ENCODE data around the gene SWAP70.

Gene SWAP70

GRCh38 chr11:9639099-9639498 lies 24.8 kb upstream of the SWAP70 start:
- no peaks in the 10 kb centered on the region for H3K79me2 ChIP-seq
- peak overlapping the region; percentile 51 for H3K27ac ChIP-seq
- H3K36me3 ChIP-seq (ENCODE audit: control insufficient read depth, insufficient read depth, low read length), result no peaks in the 10 kb centered on the region
- H3K9ac ChIP-seq, result no peak overlapping the region
- no peaks in the 10 kb centered on the region for H3K9me3 ChIP-seq (ENCODE audit: control insufficient read depth, low read length)
- no peaks in the 10 kb centered on the region for H3K4me1 ChIP-seq
- H2AFZ ChIP-seq, result no peak overlapping the region
- H3K4me2 ChIP-seq (ENCODE audit: low read length), result no peak overlapping the region
- TF ChIP-seq, protein P1, sequence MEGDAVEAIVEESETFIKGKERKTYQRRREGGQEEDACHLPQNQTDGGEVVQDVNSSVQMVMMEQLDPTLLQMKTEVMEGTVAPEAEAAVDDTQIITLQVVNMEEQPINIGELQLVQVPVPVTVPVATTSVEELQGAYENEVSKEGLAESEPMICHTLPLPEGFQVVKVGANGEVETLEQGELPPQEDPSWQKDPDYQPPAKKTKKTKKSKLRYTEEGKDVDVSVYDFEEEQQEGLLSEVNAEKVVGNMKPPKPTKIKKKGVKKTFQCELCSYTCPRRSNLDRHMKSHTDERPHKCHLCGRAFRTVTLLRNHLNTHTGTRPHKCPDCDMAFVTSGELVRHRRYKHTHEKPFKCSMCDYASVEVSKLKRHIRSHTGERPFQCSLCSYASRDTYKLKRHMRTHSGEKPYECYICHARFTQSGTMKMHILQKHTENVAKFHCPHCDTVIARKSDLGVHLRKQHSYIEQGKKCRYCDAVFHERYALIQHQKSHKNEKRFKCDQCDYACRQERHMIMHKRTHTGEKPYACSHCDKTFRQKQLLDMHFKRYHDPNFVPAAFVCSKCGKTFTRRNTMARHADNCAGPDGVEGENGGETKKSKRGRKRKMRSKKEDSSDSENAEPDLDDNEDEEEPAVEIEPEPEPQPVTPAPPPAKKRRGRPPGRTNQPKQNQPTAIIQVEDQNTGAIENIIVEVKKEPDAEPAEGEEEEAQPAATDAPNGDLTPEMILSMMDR (IDR thresholded peaks at IDR 0.05), result no peak
- no peak overlapping the region for H3K4me3 ChIP-seq (ENCODE audit: low read depth, low read length)
- H3K27me3 ChIP-seq (ENCODE audit: control insufficient read depth, insufficient read depth, low read length), result no peaks in the 10 kb centered on the region

DNA sequence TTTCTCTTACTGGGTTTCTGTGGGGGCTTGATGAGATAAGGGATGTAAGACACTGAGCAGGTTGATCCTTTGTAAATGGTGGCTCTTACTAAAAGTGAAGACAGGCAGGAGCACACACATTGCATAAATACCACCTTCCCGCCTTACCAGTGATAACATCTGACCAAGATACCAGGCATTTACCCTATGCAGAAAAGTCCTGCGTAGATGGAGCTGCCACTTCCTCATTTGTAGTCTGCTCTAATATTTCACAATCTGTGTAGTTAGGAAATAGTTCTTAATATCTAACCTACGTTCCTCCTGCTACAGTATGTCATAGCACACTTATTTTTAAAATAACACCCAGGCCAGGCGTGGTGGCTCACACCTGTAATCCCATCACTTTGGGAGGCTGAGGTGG lies 23.9 kb upstream of the SWAP70 start:
- Histone ChIP-seq H3K27me3 (ENCODE audit: control insufficient read depth, insufficient read depth, low read length) (no peaks in the 10 kb centered on the region), H3K4me3 (ENCODE audit: low read depth, low read length) (no peak overlapping the region), H3K9me3 (ENCODE audit: control insufficient read depth, low read length) (no peaks in the 10 kb centered on the region), H3K27ac (no peak overlapping the region), H3K79me2 (no peaks in the 10 kb centered on the region), H3K4me1 (no peaks in the 10 kb centered on the region), H3K9ac (no peak overlapping the region), H2AFZ (no peak overlapping the region), H3K4me2 (ENCODE audit: low read length) (no peak overlapping the region), H3K36me3 (ENCODE audit: control insufficient read depth, insufficient read depth, low read length) (no peaks in the 10 kb centered on the region)
- TF ChIP-seq, protein P1 (IDR thresholded peaks at IDR 0.05), result no peak

GRCh38 chr11:9642894-9643293 lies 21.0 kb upstream of the SWAP70 start:
- no peaks in the 10 kb centered on the region for H3K36me3 ChIP-seq (ENCODE audit: control insufficient read depth, insufficient read depth, low read length)
- no peak overlapping the region for H2AFZ ChIP-seq
- no peaks in the 10 kb centered on the region for H3K4me1 ChIP-seq
- H3K9ac ChIP-seq, result no peak overlapping the region
- no peak overlapping the region for H3K27ac ChIP-seq
- no peaks in the 10 kb centered on the region for H3K27me3 ChIP-seq (ENCODE audit: control insufficient read depth, insufficient read depth, low read length)
- H3K4me2 ChIP-seq (ENCODE audit: low read length), result no peak overlapping the region
- TF ChIP-seq, protein P1 (IDR thresholded peaks at IDR 0.05), result no peak
- no peaks in the 10 kb centered on the region for H3K79me2 ChIP-seq
- no peaks in the 10 kb centered on the region for H3K9me3 ChIP-seq (ENCODE audit: control insufficient read depth, low read length)
- H3K4me3 ChIP-seq (ENCODE audit: low read depth, low read length), result no peak overlapping the region

DNA sequence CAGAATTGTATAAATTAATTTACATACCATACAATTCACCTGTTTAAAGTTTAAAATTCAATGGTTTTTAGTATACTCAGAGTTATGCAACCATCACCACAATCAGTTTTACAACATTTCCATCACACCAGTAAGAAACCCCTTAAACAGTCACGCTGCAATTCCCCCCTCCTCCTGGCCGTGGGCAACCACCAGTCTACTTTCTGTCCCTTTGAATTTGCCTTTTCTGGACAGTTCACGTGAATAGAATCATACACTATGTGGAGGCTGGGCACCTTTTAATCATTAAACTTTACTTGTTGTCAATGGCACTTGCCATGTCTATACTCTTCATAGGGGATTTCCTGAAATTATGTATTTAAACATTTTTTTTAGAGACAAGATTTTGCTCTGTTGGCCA lies 20.1 kb upstream of the SWAP70 start:
- Histone ChIP-seq H3K9ac (no peak overlapping the region), H3K79me2 (no peaks in the 10 kb centered on the region), H3K27ac (no peak overlapping the region), H3K4me3 (ENCODE audit: low read depth, low read length) (no peak overlapping the region), H3K27me3 (ENCODE audit: control insufficient read depth, insufficient read depth, low read length) (no peaks in the 10 kb centered on the region), H2AFZ (no peak overlapping the region), H3K9me3 (ENCODE audit: control insufficient read depth, low read length) (no peaks in the 10 kb centered on the region), H3K4me2 (ENCODE audit: low read length) (no peak overlapping the region), H3K4me1 (no peaks in the 10 kb centered on the region), H3K36me3 (ENCODE audit: control insufficient read depth, insufficient read depth, low read length) (no peaks in the 10 kb centered on the region)
- TF ChIP-seq, protein P1 (IDR thresholded peaks at IDR 0.05), result no peak

DNA sequence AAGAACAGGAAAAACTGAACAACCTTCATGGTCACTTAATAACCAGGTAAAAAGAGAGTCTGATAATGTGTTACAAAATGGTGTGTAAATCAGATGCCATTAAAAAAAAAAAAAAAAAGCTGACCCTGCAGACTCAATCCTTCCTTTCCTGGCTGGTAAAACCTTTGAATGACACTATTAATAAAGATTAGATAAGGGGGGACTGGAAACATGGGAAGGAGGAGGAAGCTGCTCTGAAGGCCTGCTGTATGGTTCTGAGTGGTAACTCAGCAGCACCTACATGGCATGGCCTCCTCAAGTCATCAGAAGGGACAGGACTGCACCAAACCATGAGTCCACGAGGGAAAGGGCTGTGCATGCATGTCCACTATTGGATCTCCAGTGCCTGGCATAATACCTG lies 18.0 kb upstream of the SWAP70 start:
- Histone ChIP-seq H3K9me3 (ENCODE audit: control insufficient read depth, low read length) (no peaks in the 10 kb centered on the region), H3K9ac (no peak overlapping the region)
- TF ChIP-seq, protein P1 (IDR thresholded peaks at IDR 0.05), result no peak

More for the DNA sequence above, 18.0 kb upstream of the SWAP70 start:
- H3K27me3 ChIP-seq (ENCODE audit: control insufficient read depth, insufficient read depth, low read length), result no peaks in the 10 kb centered on the region
- H3K4me1 ChIP-seq, result no peaks in the 10 kb centered on the region
- no peaks in the 10 kb centered on the region for H3K79me2 ChIP-seq
- H3K36me3 ChIP-seq (ENCODE audit: control insufficient read depth, insufficient read depth, low read length), result no peaks in the 10 kb centered on the region
- H2AFZ ChIP-seq, result no peak overlapping the region
- no peak overlapping the region for H3K4me2 ChIP-seq (ENCODE audit: low read length)
- H3K4me3 ChIP-seq (ENCODE audit: low read depth, low read length), result no peak overlapping the region
- H3K27ac ChIP-seq, result no peak overlapping the region

All from parathyroid adenoma (tissue), 2 donors.